Stimulated activated CD4-positive, alpha-beta T cell treated with anti-CD3 and anti-CD28 coated beads, Interleukin-15, amount 100 ng/mL, for 48 hours (primary cell): ENCODE results near the gene MXD1.

Experiments
- DNase-seq, 2 donors: peaks; one replicate each; pipeline ENCODE4 v3.0.0-alpha.2; 2020; ENCODE audit warnings: low read depth in 2 of 2

The MXD1 gene

DNA sequence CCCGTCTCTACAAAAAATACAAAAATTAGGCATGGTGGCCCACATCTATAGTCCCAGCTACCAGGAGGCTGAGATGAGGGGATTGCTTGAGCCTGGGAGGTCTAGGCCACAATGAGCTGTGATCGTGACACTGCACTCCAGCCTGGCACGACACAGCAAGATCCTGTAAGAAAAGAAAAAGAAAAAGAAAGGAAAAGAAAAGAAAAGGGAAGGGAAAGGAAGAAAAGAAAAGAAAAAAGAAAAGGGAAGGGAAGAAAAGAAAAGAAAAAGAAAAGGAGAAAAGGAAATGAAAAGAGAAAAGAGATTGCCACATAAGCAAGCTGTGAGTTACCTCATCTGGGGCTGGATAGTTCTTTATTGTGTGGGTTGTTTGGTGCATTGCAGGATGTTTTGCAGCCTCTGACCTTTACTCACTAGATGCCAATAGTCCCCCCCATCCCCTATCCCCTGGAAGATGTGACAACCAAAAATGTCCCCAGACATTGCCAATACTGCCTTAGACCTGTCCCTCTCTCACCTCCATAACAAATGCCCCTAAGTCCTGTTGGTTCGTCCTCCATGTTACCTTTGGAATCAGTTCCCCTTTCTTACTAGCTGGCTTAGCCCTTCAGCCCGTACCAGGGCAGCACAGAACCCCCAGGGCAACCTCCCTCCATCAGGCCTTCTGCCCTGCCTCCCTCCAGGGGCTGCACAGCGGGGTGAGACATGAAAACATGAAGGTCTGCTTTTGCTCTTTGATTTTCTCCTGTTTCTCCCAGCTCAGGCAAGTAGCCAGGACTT lies 37.6 kb downstream of the MXD1 start:
- DNase-seq, result no peak

- no peak for DNase-seq
These were observed 39.2 kb downstream of the MXD1 start for GRCh38 chr2:69954084-69954483.

- no peak for DNase-seq
These were observed 40.1 kb downstream of the MXD1 start for GRCh38 chr2:69955029-69955428.

GRCh38 chr2:69956475-69956979 lies 41.6 kb downstream of the MXD1 start:
- no peak for DNase-seq

DNA sequence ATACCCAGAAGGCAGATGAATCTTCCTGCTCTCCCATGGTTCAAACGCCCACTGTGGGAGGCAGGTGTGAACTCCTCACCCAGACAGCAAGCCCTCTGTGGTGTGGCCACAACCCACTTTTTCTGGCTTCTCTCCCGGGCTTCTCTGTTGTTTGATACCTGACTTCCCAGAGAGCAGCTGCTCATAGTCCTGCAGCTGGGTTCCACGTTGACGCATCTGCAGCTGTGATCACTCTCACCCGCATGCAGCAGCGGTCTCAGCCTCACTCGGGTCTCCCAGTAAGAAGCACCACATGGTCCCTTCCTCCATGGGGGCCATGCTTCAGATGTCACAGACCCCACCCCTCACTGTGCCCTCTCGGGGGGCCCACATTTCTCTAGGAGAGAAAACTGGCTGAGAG lies 43.1 kb downstream of the MXD1 start:
- DNase-seq, result no peak

- no peak for DNase-seq
These were observed 43.6 kb downstream of the MXD1 start for GRCh38 chr2:69958480-69958879.

DNA sequence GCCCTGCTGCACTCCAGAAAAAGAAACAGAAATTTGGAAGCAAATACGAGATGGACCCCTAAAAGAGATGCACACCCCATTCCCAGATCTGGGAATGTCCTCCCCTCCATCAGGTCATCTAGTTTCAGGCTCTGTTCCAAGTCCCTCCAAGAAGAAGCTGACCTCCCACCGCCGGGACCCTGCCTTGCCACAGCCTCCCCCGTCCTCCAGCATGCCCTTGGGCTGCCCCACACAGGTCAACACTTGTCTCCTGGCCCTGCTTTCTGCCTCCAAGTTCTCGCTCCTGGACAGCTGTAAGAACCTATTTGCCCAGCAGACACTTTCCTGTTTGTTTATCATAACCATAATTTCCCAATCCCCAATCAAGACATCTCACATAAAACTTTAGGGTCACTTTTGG lies 44.5 kb downstream of the MXD1 start:
- no peak for DNase-seq

GRCh38 chr2:69960821-69961220 lies 45.9 kb downstream of the MXD1 start:
- no peak for DNase-seq

GRCh38 chr2:69961496-69961895 lies 46.6 kb downstream of the MXD1 start, which contains the start of gene ASPRV1:
Gene ASPRV1 (minus strand): TSS chr2:69961631. CDS start chr2:69961436, 195 bp downstream.
- no peak for DNase-seq

GRCh38 chr2:69962986-69963730 lies 48.2 kb downstream of the MXD1 start:
- no peak for DNase-seq

GRCh38 chr2:69964353-69964841 lies 49.5 kb downstream of the MXD1 start:
- no peak for DNase-seq

GRCh38 chr2:69965756-69966445 lies 51.0 kb downstream of the MXD1 start:
- DNase-seq, result no peak

DNA sequence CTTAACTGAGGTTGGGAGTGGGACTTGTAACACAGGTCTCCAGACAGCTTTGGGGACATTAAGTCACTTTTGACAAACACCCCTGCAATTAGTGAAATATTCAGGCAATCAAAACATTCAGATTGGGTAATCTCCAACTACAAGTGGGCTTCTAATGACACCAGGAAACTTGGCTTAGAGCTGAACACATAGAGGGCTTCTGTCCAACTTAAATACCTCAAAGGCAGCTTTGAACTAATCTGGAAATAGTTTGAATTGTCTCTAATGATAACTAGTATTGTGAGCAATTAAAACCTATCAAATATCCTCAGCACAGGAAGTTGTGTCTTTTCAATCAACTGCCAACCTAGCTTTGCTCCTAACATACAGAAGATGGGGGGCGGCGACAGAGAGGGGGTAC lies 51.6 kb downstream of the MXD1 start:
- no peak for DNase-seq

GRCh38 chr2:69968609-69969008 lies 53.7 kb downstream of the MXD1 start:
- DNase-seq, result no peak

DNA sequence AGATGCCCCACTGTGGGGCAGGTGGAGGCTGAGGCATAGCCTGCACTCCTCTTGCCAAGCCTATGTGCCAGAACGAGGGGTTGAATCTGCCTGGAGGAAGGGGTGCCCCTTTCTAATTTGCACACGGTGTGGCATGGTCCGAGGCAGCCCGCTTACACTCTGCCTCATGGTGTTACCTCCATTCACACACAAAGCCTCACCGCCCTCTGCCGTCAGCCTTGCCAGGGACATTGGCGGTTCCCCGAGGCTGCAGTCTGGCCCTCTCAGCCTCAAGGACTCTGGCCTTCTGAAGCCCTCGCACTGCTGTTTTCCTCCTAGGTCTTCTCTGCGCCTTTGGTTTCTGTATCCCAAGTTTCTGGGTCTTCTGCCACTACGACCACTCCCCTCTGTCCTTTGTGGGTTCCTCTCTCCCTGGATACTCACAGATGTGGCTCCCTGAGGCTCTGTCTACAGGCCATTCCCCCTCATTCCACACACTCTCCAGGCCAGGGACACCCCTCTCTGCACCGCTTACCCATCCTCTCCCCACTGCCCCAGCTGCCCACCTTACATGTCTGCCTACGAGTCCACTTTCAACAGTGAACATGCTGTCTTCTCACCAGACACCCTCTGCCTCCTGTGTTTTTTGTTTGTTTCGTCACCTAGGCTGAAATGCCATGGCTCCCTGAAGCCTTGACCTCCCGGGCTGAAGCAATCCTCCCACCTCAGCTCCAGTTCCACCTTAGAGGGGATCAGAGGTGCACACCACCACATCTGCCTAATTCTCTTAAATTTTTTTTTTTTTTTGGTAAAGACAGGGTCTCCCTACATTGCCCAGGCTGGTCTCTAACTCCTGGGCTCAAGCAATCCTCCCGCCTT lies 54.4 kb downstream of the MXD1 start:
- DNase-seq, result no peak

GRCh38 chr2:69969991-69970390 lies 55.1 kb downstream of the MXD1 start:
- DNase-seq, result no peak

DNA sequence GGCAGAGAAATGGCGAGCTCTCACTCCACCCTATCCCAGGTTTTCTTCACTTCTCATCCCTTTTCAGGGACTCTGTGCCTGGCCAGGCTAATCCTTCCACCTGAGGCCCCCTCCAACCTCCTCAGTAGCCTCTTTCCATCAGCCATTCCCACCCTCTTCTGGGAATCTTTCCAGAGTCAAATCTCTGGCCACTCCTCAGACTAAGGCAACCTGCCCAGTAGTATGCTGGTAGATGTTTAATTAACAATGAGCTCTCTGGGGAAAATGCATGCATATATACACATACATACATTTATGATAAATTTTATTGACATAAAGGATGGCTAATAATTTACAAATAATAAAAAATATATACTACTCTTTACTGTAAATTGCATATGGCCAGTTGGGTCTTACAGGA lies 57.9 kb downstream of the MXD1 start:
- DNase-seq, result no peak

- DNase-seq, result no peak
These were observed 58.4 kb downstream of the MXD1 start for GRCh38 chr2:69973335-69973735.

DNA sequence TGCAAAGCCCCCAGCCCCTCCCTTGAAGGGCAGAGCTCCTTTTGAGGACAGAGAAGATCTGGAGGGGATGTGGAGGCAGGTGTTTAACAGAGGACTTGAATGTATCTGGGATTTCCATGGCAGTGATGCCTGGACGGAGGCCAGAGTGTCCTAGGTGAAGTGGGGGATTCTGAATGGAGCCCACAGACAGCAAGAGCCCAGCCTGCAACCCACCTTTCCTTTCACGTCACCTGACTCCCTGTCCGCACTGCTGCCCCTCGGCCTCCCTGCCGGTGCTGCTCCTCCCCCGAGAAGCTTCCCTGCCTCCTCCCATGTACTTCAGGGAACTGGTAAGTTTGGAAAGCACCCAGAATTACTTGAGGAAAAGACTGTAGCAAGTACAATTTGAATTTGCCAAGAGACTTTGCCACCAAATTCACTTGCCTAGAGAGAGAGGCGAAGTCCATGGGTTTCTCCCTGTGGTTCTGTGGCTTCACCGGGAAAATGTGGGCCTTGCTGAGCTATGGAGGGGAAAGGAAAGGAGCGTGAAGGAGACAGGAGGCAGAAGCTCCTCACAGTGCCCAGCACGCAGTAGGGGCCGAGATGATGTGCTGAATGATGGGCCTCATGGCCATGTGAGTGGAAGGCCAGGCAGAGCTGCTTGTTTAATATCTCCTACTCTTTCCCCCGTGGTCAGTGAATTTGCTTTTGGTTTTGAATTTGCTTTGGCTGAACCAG lies 60.4 kb downstream of the MXD1 start:
- no peak for DNase-seq

DNA sequence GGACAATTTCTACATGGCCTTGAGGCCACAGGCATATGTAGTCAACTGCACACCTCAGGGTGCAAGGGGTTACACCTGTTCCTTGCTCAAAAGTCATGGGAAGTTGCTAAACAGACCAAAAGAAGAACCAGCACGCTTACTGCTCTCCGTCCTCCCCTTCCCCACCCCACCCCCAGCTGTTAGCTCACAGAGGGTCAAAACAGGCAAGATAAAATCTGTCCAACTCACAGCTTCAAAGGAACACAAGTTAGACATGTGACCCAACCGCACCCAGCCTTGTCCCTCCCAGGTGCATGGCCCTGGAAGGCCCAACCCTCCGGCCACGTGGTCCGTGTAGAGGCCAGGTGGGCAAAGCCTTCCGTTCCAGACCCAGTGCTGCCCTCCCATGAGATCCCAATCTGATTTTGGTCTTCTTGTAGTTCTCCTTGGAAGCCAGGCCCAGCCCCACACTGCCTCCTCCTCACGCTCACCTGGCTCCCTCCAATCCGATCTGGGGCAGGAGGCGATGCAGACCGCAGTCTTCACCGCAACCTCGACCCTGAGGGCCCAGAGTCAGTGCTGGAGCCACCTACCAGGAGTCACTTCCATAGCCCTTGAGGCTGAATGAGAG lies 61.0 kb downstream of the MXD1 start:
- no peak for DNase-seq
